A549 (cell line): ENCODE results near the gene RRBP1. TPM values are rescaled to one million over a fixed set of nuclear protein-coding genes. Genes with fewer than 3 reads are reported as not detected.

ENCODE experiments used
- ATAC-seq, 2 experiments: fragments of 200-7000 bp in 1 of 2; fragments of >200 bp in 1 of 2; cut with Nextera tagmentation in 1 of 2; cut with Tn5 transposase in 1 of 2; 3 replicates each; pipeline versions ENCODE4 v1.8.0 to v1.9.1; 2018 to 2020; ENCODE audit warnings: mild to moderate bottlenecking in 1 of 2, moderate library complexity in 1 of 2
- CTCF ChIA-PET: fragments of 300-600 bp; sonication (Branson Sonifier 250); formaldehyde crosslinking; extraction: SDS; loops from one replicate; lab custom pipeline; 2021; ENCODE audit warnings: antibody characterized with exemption, inconsistent platforms; lab: Yijun Ruan, JAX
- POLR2A ChIA-PET: fragments of 350-600 bp; formaldehyde crosslinking; extraction: SDS; loops from one replicate; lab custom pipeline; 2021; ENCODE audit warnings: antibody characterized with exemption, inconsistent platforms; lab: Yijun Ruan, JAX
- DNase-seq, 2 experiments: peaks; one replicate each; pipeline versions ENCODE4 v3.0.0 to v3.0.0-alpha.2; 2011 to 2016; ENCODE audit warnings: low read depth in 1 of 2, low spot score in 1 of 2
- FAIRE-seq: peaks from 2 replicates; lab custom pipeline; 2011; peaks lifted over from hg19 to GRCh38; lab: Jason Lieb, UNC
- H3K27ac ChIP-seq, 2 experiments: fragments of >200 bp; sonication (Bioruptor Twin); formaldehyde crosslinking; 3 replicates each; pipeline ENCODE4 v1.5.1; 2016 to 2017
- H3K4me1 ChIP-seq: fragments of >200 bp; sonication (Bioruptor Twin); formaldehyde crosslinking; 3 replicates; pipeline ENCODE4 v1.6.1; 2016
- H3K4me2 ChIP-seq: fragments of >200 bp; sonication (Bioruptor Twin); formaldehyde crosslinking; 3 replicates; pipeline ENCODE4 v1.6.1; 2016
- H3K4me3 ChIP-seq: fragments of >200 bp; sonication (Bioruptor Twin); formaldehyde crosslinking; 3 replicates; pipeline ENCODE4 v1.5.1; 2016
- H3K9me3 ChIP-seq: fragments of >200 bp; sonication (Bioruptor Twin); formaldehyde crosslinking; 3 replicates; pipeline ENCODE4 v1.6.1; 2016
- CEBPB ChIP-seq, 2 experiments: fragments of >200 bp in 1 of 2; sonication (Bioruptor Twin) in 1 of 2; formaldehyde crosslinking in 1 of 2; IDR thresholded peaks; 2 replicates each; pipeline ENCODE4 v1.6.1; 2012 to 2016
- CTCF ChIP-seq: fragments of >200 bp; sonication (Bioruptor Twin); formaldehyde crosslinking; IDR thresholded peaks from 3 replicates; pipeline ENCODE4 v1.5.1; 2016
- E2F6 ChIP-seq: IDR thresholded peaks from 2 replicates; pipeline ENCODE4 v1.6.1; 2012; ENCODE audit warnings: low read depth, borderline replicate concordance
- EHMT2 ChIP-seq: fragments of 200-600 bp; sonication (generic); IDR thresholded peaks from 2 replicates; pipeline ENCODE4 v1.6.1; 2016; ENCODE audit warnings: antibody characterized with exemption, low read depth, mild to moderate bottlenecking, moderate library complexity
- ELK1 ChIP-seq: fragments of 150-350 bp; IDR thresholded peaks from 2 replicates; pipeline ENCODE4 v1.6.1; 2014; ENCODE audit warnings: low read depth, mild to moderate bottlenecking, low read length
- FOSB ChIP-seq: fragments of 250-450 bp; sonication (Bioruptor Pico); IDR thresholded peaks from 2 replicates; pipeline ENCODE4 v1.5.0; 2020; ENCODE audit warnings: mild to moderate bottlenecking, moderate library complexity
- FOSL2 ChIP-seq, 2 experiments: fragments of 450-650 bp in 1 of 2; fragments of >200 bp in 1 of 2; sonication (Bioruptor Twin) in 1 of 2; formaldehyde crosslinking; IDR thresholded peaks; 2 replicates each; pipeline versions ENCODE4 v1.5.0 to v1.6.1; 2016 to 2020; ENCODE audit warnings: mild to moderate bottlenecking in 1 of 2, moderate library complexity in 1 of 2
- HOXB5 ChIP-seq: fragments of 250-450 bp; sonication (Bioruptor Pico); IDR thresholded peaks from 2 replicates; pipeline ENCODE4 v1.5.0; 2020; ENCODE audit warnings: mild to moderate bottlenecking, moderate library complexity
- JUN ChIP-seq, 2 experiments: fragments of >200 bp; sonication (Bioruptor Twin); formaldehyde crosslinking; IDR thresholded peaks; 2 replicates in 1 of 2; 3 replicates in 1 of 2; pipeline ENCODE4 v1.6.1; 2016 to 2017
- KDM1A ChIP-seq: fragments of 200-600 bp; sonication (generic); IDR thresholded peaks from 2 replicates; pipeline ENCODE4 v1.6.1; 2016; ENCODE audit warnings: low read depth, mild to moderate bottlenecking
- KDM5A ChIP-seq: fragments of 200-600 bp; sonication (generic); IDR thresholded peaks from 2 replicates; pipeline ENCODE4 v1.6.1; 2016; ENCODE audit warnings: antibody characterized with exemption, mild to moderate bottlenecking
- MYC ChIP-seq: IDR thresholded peaks from 2 replicates; pipeline ENCODE4 v1.6.1; 2012; ENCODE audit warnings: mild to moderate bottlenecking, inconsistent platforms, low read length, improper control_type of control experiment, borderline replicate concordance
- NPAS2 ChIP-seq: fragments of 250-450 bp; sonication (Bioruptor Pico); IDR thresholded peaks from 2 replicates; pipeline ENCODE4 v1.8.0; 2022; ENCODE audit warnings: mild to moderate bottlenecking, moderate library complexity, borderline replicate concordance
- RFX5 ChIP-seq: fragments of 450-650 bp; IDR thresholded peaks from 2 replicates; pipeline ENCODE4 v1.7.1; 2014; ENCODE audit warnings: antibody characterized with exemption, mild to moderate bottlenecking, moderate library complexity
- ZFP36 ChIP-seq: fragments of 450-650 bp; IDR thresholded peaks from 2 replicates; pipeline ENCODE4 v1.6.1; 2014; ENCODE audit warnings: borderline replicate concordance; ENCODE audit not compliant: partially characterized antibody
- WGBS: methylation state at CpG from one replicate; pipeline ENCODE4 v1.1.6; 2017; ENCODE audit errors: missing lambda C conversion rate; 5-methylcytosine and 5-hydroxymethylcytosine counted together
- polyA plus RNA-seq, 4 experiments: library from polyadenylated mRNA; depleted of rRNA in 3 of 4; stranded (reverse); fragments of >200 nt; fragmentation: RNase III in 1 of 4; extraction: RNeasy Plus Mini Kit Qiagen cat#74134 plus additional on column Dnase treatment in 1 of 4; gene quantifications; 2 replicates in 3 of 4; 3 replicates in 1 of 4; pipeline ENCODE4 v1.2.3, GENCODE V29; 2011 to 2017

The RRBP1 gene
- polyA plus RNA-seq, 2 of the 4 experiments (the other 2 are of a cell fraction): 51.6 to 79.6 TPM

GRCh38 chr20:17676378-17676759 lies 5.7 kb downstream of the RRBP1 start:
- no peak for TF ChIP-seq ZFP36
- ATAC-seq (no peak), FAIRE-seq (no peak), DNase-seq (no peak)
- CTCF ChIA-PET: interaction anchor here (1.1 to 2.9 kb wide), 6 partner anchors 10 to 262 kb away, joined by 4 to 9 read pairs (median 5); no protein-coding TSS in a partner anchor
- POLR2A ChIA-PET: no interaction called here
- Histone ChIP-seq H3K27ac (no peak overlapping the region), H3K4me1 (peaks cover 24% of the 10 kb centered on the region), H3K4me2 (no peak overlapping the region), H3K9me3 (no peaks in the 10 kb centered on the region), H3K4me3 (no peak overlapping the region)
- WGBS: 97% methylated on average over 4 of the region's 4 CpGs

- H3K9me3 ChIP-seq: no peaks in the 10 kb centered on the region
- POLR2A ChIA-PET: no interaction called here
- ATAC-seq (no peak), FAIRE-seq (no peak)
- no peak overlapping the region for H3K4me3 ChIP-seq
- peaks cover 29% of the 10 kb centered on the region for H3K4me1 ChIP-seq
- no peak overlapping the region for H3K4me2 ChIP-seq
- no peak overlapping the region for H3K27ac ChIP-seq
- TF ChIP-seq CEBPB (IDR thresholded peaks at IDR 0.05) (0 out of 4 replicates have a peak, but pooled peaks of 1 of the 2 experiments have one; percentile 14), ELK1 (no peak)
- TF ChIP-seq, all 56 proteins: peak for 1
- 86% methylated on average over 13 of the region's 13 CpGs for WGBS
- CTCF ChIA-PET: interaction anchor here (0.5 to 2.9 kb wide), 8 partner anchors 9 to 263 kb away, joined by 3 to 9 read pairs (median 4); no protein-coding TSS in a partner anchor
- no peak for DNase-seq
Measured at GRCh38 chr20:17675519-17676377, 6.3 kb downstream of the RRBP1 start.

- FAIRE-seq: no peak
- CTCF ChIA-PET: interaction anchor here (0.5 to 2.9 kb wide), 5 partner anchors 7 to 138 kb away, joined by 3 to 9 read pairs (median 3); partner anchors contain the start of gene RRBP1
- POLR2A ChIA-PET: no interaction called here
Measured at GRCh38 chr20:17674722-17675518, 7.1 kb downstream of the RRBP1 start.

More at GRCh38 chr20:17674722-17675518, 7.1 kb downstream of the RRBP1 start:
- 89% methylated on average over 9 of the region's 9 CpGs for WGBS
- H3K4me1 ChIP-seq: peaks cover 26% of the 10 kb centered on the region
- DNase-seq (no peak), ATAC-seq (no peak)
- H3K4me2 ChIP-seq: no peak overlapping the region
- H3K27ac ChIP-seq: no peak overlapping the region
- H3K4me3 ChIP-seq: no peak overlapping the region
- H3K9me3 ChIP-seq: no peaks in the 10 kb centered on the region
- TF ChIP-seq KDM1A (no peak), FOSB (CRISPR knock-in tag) (no peak), FOSL2 (IDR thresholded peaks at IDR 0.05) (no peak), FOSL2 (CRISPR knock-in tag; IDR thresholded peaks at IDR 0.05) (no peak), CTCF (no peak), HOXB5 (no peak), KDM5A (no peak), MYC (no peak), RFX5 (no peak), ZFP36 (no peak), E2F6 (no peak), NPAS2 (CRISPR knock-in tag) (no peak), EHMT2 (no peak), JUN (IDR thresholded peaks at IDR 0.05) (no peak)
